SH-SY5Y (cell line): ENCODE measurements around the gene PPME1.

Experiments
- GATA2 ChIP-seq: IDR thresholded peaks from 2 replicates; pipeline ENCODE4 v1.6.1; 2011; ENCODE audit warnings: mild to moderate bottlenecking, low read depth, low read length
- GATA3 ChIP-seq: IDR thresholded peaks from 2 replicates; pipeline ENCODE4 v1.6.1; 2011; ENCODE audit warnings: low read depth, mild to moderate bottlenecking, low read length, moderate library complexity

Gene PPME1

GRCh38 chr11:74147199-74147929, 23.7 kb upstream of the PPME1 start:
- TF ChIP-seq GATA3: no peak
- no peak for TF ChIP-seq GATA2

- no peak for TF ChIP-seq GATA2
- no peak for TF ChIP-seq GATA3
Measured at GRCh38 chr11:74153224-74153623, 17.9 kb upstream of the PPME1 start.

GRCh38 chr11:74154620-74155281, 16.3 kb upstream of the PPME1 start:
- TF ChIP-seq GATA2 (no peak), GATA3 (no peak)

- TF ChIP-seq GATA3 (no peak), GATA2 (no peak)
Measured at GRCh38 chr11:74157169-74157568, 13.9 kb upstream of the PPME1 start.

- TF ChIP-seq GATA3 (no peak), GATA2 (no peak)
Measured at GRCh38 chr11:74159642-74160041, 11.4 kb upstream of the PPME1 start.

GRCh38 chr11:74162681-74163467, 8.2 kb upstream of the PPME1 start:
- no peak for TF ChIP-seq GATA2
- no peak for TF ChIP-seq GATA3

- TF ChIP-seq GATA3 (no peak), GATA2 (no peak)
Measured at GRCh38 chr11:74168838-74169237, 2.3 kb upstream of the PPME1 start.

- TF ChIP-seq GATA2 (no peak), GATA3 (no peak)
Measured at GRCh38 chr11:74169738-74170458, 1.2 kb upstream of the PPME1 start.

GRCh38 chr11:74171630-74171968, 510 bp downstream of the PPME1 start:
- TF ChIP-seq GATA2 (no peak), GATA3 (no peak)

GRCh38 chr11:74171997-74172396, 908 bp downstream of the PPME1 start:
- no peak for TF ChIP-seq GATA3
- TF ChIP-seq GATA2: no peak

GRCh38 chr11:74175920-74176319, 4.8 kb downstream of the PPME1 start:
- TF ChIP-seq GATA3 (no peak), GATA2 (no peak)

- no peak for TF ChIP-seq GATA3
- no peak for TF ChIP-seq GATA2
Measured at GRCh38 chr11:74179234-74180052, 8.4 kb downstream of the PPME1 start.

GRCh38 chr11:74182635-74183034, 11.5 kb downstream of the PPME1 start:
- no peak for TF ChIP-seq GATA2
- no peak for TF ChIP-seq GATA3
